GM18499 (cell line): ENCODE results near the gene ZNF2.

ENCODE experiments used
- ATAC-seq: cut with Tn5 transposase; IDR thresholded peaks from one replicate; pipeline ENCODE4 v1.9.1; 2021; ENCODE audit warnings: moderate number of reproducible peaks; ENCODE audit not compliant: insufficient read depth, unreplicated experiment

Gene ZNF2

GRCh38 chr2:95203911-95204310 lies 38.3 kb downstream of the ZNF2 start:
- ATAC-seq, result no peak

- no peak for ATAC-seq
Observed at GRCh38 chr2:95204396-95204795, 38.8 kb downstream of the ZNF2 start.

GRCh38 chr2:95206096-95206495 lies 40.5 kb downstream of the ZNF2 start:
- no peak for ATAC-seq

- peak; percentile 92 for ATAC-seq
Observed at GRCh38 chr2:95207111-95207961, 41.7 kb downstream of the ZNF2 start, which contains the start of gene ZNF892. Gene ZNF892 (plus strand): TSS chr2:95207521. CDS start chr2:95207816, 295 bp downstream.

GRCh38 chr2:95208106-95208505 lies 42.5 kb downstream of the ZNF2 start:
- ATAC-seq, result no peak

- ATAC-seq, result no peak
Observed at GRCh38 chr2:95215018-95215612, 49.5 kb downstream of the ZNF2 start.

GRCh38 chr2:95220449-95220848 lies 54.8 kb downstream of the ZNF2 start:
- ATAC-seq, result no peak

- ATAC-seq, result no peak
Observed at GRCh38 chr2:95225658-95226057, 60.0 kb downstream of the ZNF2 start.

- ATAC-seq, result no peak
Observed at GRCh38 chr2:95231723-95232122, 66.1 kb downstream of the ZNF2 start.

- ATAC-seq, result no peak
Observed at GRCh38 chr2:95232232-95232631, 66.6 kb downstream of the ZNF2 start.
